Transverse colon (tissue), 3 donors: ENCODE results near the gene FKBP1A.

Experiments used
- CTCF ChIP-seq, 5 experiments: fragments of 200-600 bp in 3 of 5; fragments of 450-650 bp in 2 of 5; sonication (generic) in 3 of 5; IDR thresholded peaks; 1 replicate in 2 of 5; 2 replicates in 3 of 5; pipeline ENCODE4 v1.5.1; 2016 to 2017; ENCODE audit warnings: antibody characterized with exemption in 5 of 5, inconsistent platforms in 3 of 5, mild to moderate bottlenecking in 2 of 5, moderate library complexity in 1 of 5
- EP300 ChIP-seq: sonication (generic); formaldehyde crosslinking; IDR thresholded peaks from one replicate; pipeline ENCODE4 v1.6.1; 2017; ENCODE audit warnings: antibody characterized with exemption, low read depth
- POLR2A ChIP-seq: fragments of 450-650 bp; IDR thresholded peaks from one replicate; pipeline ENCODE4 v1.6.1; 2016; ENCODE audit warnings: antibody characterized with exemption, mild to moderate bottlenecking, moderate library complexity

GRCh38 chr20:1431158-1431557 is 38.3 kb upstream of the FKBP1A start:
- TF ChIP-seq EP300, result no peak
- TF ChIP-seq CTCF (IDR thresholded peaks at IDR 0.05), result no peak
- no peak for TF ChIP-seq POLR2A
